SK-N-MC (cell line): ENCODE data around the gene HSP90AB1.

Source experiments
- DNase-seq: peaks from one replicate; pipeline ENCODE4 v3.0.0-alpha.2; 2011; ENCODE audit warnings: low read depth, low spot score
- H3K27ac ChIP-seq: fragments of 200-600 bp; sonication (generic); 2 replicates; pipeline ENCODE4 v1.5.1; 2016; ENCODE audit warnings: mixed run types
- H3K36me3 ChIP-seq: fragments of 200-600 bp; sonication (generic); 2 replicates; pipeline ENCODE4 v1.6.1; 2017; ENCODE audit warnings: antibody characterized with exemption, low read length, mixed read lengths; ENCODE audit not compliant: insufficient read depth
- H3K4me3 ChIP-seq: fragments of 200-600 bp; sonication (generic); 2 replicates; pipeline ENCODE4 v1.5.1; 2016
- H3K9ac ChIP-seq: fragments of 200-600 bp; sonication (generic); 2 replicates; pipeline ENCODE4 v1.8.0; 2017; ENCODE audit warnings: mixed run types, mixed read lengths; ENCODE audit not compliant: insufficient read length
- H3K9me3 ChIP-seq: fragments of 200-600 bp; sonication (generic); 2 replicates; pipeline ENCODE4 v1.6.1; 2017; ENCODE audit warnings: low read depth, mild to moderate bottlenecking, antibody characterized with exemption, low read length, moderate library complexity, mixed read lengths
- EZH2 ChIP-seq: fragments of 200-600 bp; sonication (generic); IDR thresholded peaks from one replicate; pipeline ENCODE4 v1.6.1; 2017; ENCODE audit warnings: antibody characterized with exemption
- FOXP2 ChIP-seq: optimal IDR thresholded peaks from 2 replicates; pipeline ENCODE3; 2011; ENCODE audit warnings: mild to moderate bottlenecking, moderate library complexity; ENCODE audit not compliant: insufficient read depth; ENCODE audit errors: extremely low read length, control extremely low read depth
- POLR2AphosphoS5 ChIP-seq: IDR thresholded peaks from 2 replicates; pipeline ENCODE4 v1.6.1; 2012; ENCODE audit warnings: mild to moderate bottlenecking, low read depth, low read length, borderline replicate concordance

Gene HSP90AB1

GRCh38 chr6:44292661-44293365, 45.9 kb downstream of the HSP90AB1 start:
- TF ChIP-seq POLR2AphosphoS5, result no peak
- no peak for TF ChIP-seq EZH2
- TF ChIP-seq FOXP2, result no peak
- no peaks in the 10 kb centered on the region for H3K9me3 ChIP-seq
- no peaks in the 10 kb centered on the region for H3K36me3 ChIP-seq

GRCh38 chr6:44294832-44295791, 48.2 kb downstream of the HSP90AB1 start:
- H3K36me3 ChIP-seq, result peaks cover under 1% of the 10 kb centered on the region; the same call in 1 of the 2 replicates
- no peak for TF ChIP-seq EZH2
- TF ChIP-seq POLR2AphosphoS5, result no peak
- TF ChIP-seq FOXP2, result no peak
- no peak overlapping the region for H3K9ac ChIP-seq
- H3K9me3 ChIP-seq, result no peaks in the 10 kb centered on the region
- H3K4me3 ChIP-seq, result no peak overlapping the region
- DNase-seq, result no peak
- no peak overlapping the region for H3K27ac ChIP-seq

More at GRCh38 chr6:44292661-44293365, 45.9 kb downstream of the HSP90AB1 start:
- Histone ChIP-seq H3K4me3 (no peak overlapping the region), H3K9ac (no peak overlapping the region), H3K27ac (no peak overlapping the region)
- no peak for DNase-seq

GRCh38 chr6:44297063-44298038, 50.5 kb downstream of the HSP90AB1 start:
- Histone ChIP-seq H3K9ac (no peak overlapping the region), H3K36me3 (peaks cover 17% of the 10 kb centered on the region; the same call in 1 of the 2 replicates), H3K9me3 (no peaks in the 10 kb centered on the region), H3K27ac (no peak overlapping the region), H3K4me3 (peak overlapping the region; percentile 74)
- peak; percentile 30 for TF ChIP-seq EZH2
- TF ChIP-seq FOXP2, result no peak
- no peak for DNase-seq

- TF ChIP-seq EZH2 (no peak), POLR2AphosphoS5 (0 out of 2 replicates have a peak, but pooled peaks have one; percentile 34), FOXP2 (no peak)
- H3K4me3 ChIP-seq, result peak overlapping the region; percentile 74
- H3K9ac ChIP-seq, result no peak overlapping the region
Measured at GRCh38 chr6:44298055-44298803, 51.3 kb downstream of the HSP90AB1 start.

GRCh38 chr6:44298864-44299263, 52.0 kb downstream of the HSP90AB1 start:
- TF ChIP-seq EZH2, result no peak
- Histone ChIP-seq H3K9ac (no peak overlapping the region), H3K4me3 (no peak overlapping the region), H3K36me3 (peaks cover 32% of the 10 kb centered on the region; the same call in 1 of the 2 replicates), H3K27ac (no peak overlapping the region), H3K9me3 (no peaks in the 10 kb centered on the region)
- DNase-seq, result no peak

More at GRCh38 chr6:44298055-44298803, 51.3 kb downstream of the HSP90AB1 start:
- Histone ChIP-seq H3K36me3 (peaks cover 26% of the 10 kb centered on the region; the same call in 1 of the 2 replicates), H3K27ac (no peak overlapping the region), H3K9me3 (no peaks in the 10 kb centered on the region)
- DNase-seq, result no peak

- Histone ChIP-seq H3K9me3 (no peaks in the 10 kb centered on the region), H3K9ac (no peak overlapping the region), H3K36me3 (peaks cover 44% of the 10 kb centered on the region; the same call in 1 of the 2 replicates), H3K4me3 (no peak overlapping the region), H3K27ac (no peak overlapping the region)
- DNase-seq, result no peak
- TF ChIP-seq FOXP2 (no peak), EZH2 (no peak), POLR2AphosphoS5 (no peak)
Measured at GRCh38 chr6:44300292-44300823, 53.5 kb downstream of the HSP90AB1 start.

GRCh38 chr6:44301106-44301505, 54.2 kb downstream of the HSP90AB1 start:
- DNase-seq, result no peak
- no peak for TF ChIP-seq FOXP2
- no peak for TF ChIP-seq POLR2AphosphoS5
- no peak for TF ChIP-seq EZH2
- no peaks in the 10 kb centered on the region for H3K9me3 ChIP-seq
- no peak overlapping the region for H3K27ac ChIP-seq
- H3K4me3 ChIP-seq, result no peak overlapping the region
- peaks cover 44% of the 10 kb centered on the region; the same call in 1 of the 2 replicates for H3K36me3 ChIP-seq
- H3K9ac ChIP-seq, result no peak overlapping the region
